Caco-2 (cell line): ENCODE measurements around the gene UTF1. TPM values are rescaled to one million over a fixed set of nuclear protein-coding genes. Genes with fewer than 3 reads are reported as not detected.

Experiments
- BruUV-seq: library from RNA; stranded (reverse); fragments of 400-500 nt; replicated peaks from 2 replicates; lab custom pipeline; 2021; lab: Mats Ljungman, UMichigan
- CTCF ChIA-PET: fragments of 300-600 bp; sonication (Branson Sonifier 250); formaldehyde crosslinking; loops from one replicate; lab custom pipeline; 2022; ENCODE audit warnings: antibody characterized with exemption; lab: Charles Lee
- POLR2A ChIA-PET: fragments of 300-600 bp; sonication (Branson Sonifier 250); formaldehyde crosslinking; loops from one replicate; lab custom pipeline; 2022; ENCODE audit warnings: antibody characterized with exemption; lab: Charles Lee
- DNase-seq, 2 experiments: peaks; one replicate each; pipeline versions ENCODE4 v3.0.0 to v3.0.0-alpha.2; 2020 to 2022
- H3K27me3 ChIP-seq: replicated peaks from 2 replicates; pipeline ENCODE4 v1.6.0; 2011; ENCODE audit warnings: low read length; ENCODE audit not compliant: control insufficient read depth, insufficient read depth
- H3K36me3 ChIP-seq: 2 replicates; pipeline ENCODE4 v1.5.1; 2011; ENCODE audit warnings: low read length; ENCODE audit not compliant: control insufficient read depth, insufficient read depth
- H3K4me1 ChIP-seq: fragments of 250-450 bp; sonication (Bioruptor Pico); 2 replicates; pipeline ENCODE4 v1.5.1; 2020; ENCODE audit warnings: mild to moderate bottlenecking
- H3K4me3 ChIP-seq: 2 replicates; pipeline ENCODE4 v1.5.1; 2011; ENCODE audit warnings: low read depth, mild to moderate bottlenecking, control low read depth, low read length
- H3K9me3 ChIP-seq: fragments of 250-450 bp; sonication (Bioruptor Pico); 2 replicates; pipeline ENCODE4 v1.5.1; 2020; ENCODE audit warnings: mild to moderate bottlenecking, moderate library complexity
- H3K27ac Mint-ChIP-seq: one replicate; pipeline ENCODE4 v1.8.0; 2022; ENCODE audit warnings: mixed read lengths; ENCODE audit not compliant: unreplicated experiment
- H3K27me3 Mint-ChIP-seq: one replicate; pipeline ENCODE4 v1.8.0; 2022; ENCODE audit warnings: mixed read lengths; ENCODE audit not compliant: insufficient read depth, unreplicated experiment
- H3K36me3 Mint-ChIP-seq: one replicate; pipeline ENCODE4 v1.8.0; 2022; ENCODE audit warnings: mild to moderate bottlenecking, mixed read lengths; ENCODE audit not compliant: insufficient read depth, unreplicated experiment
- H3K4me1 Mint-ChIP-seq: one replicate; pipeline ENCODE4 v1.8.0; 2022; ENCODE audit warnings: low read depth, mixed read lengths; ENCODE audit not compliant: unreplicated experiment
- H3K4me3 Mint-ChIP-seq: one replicate; pipeline ENCODE4 v1.8.0; 2022; ENCODE audit warnings: mild to moderate bottlenecking, moderate library complexity, mixed read lengths; ENCODE audit not compliant: unreplicated experiment
- H3K9me3 Mint-ChIP-seq: one replicate; pipeline ENCODE4 v1.8.0; 2022; ENCODE audit warnings: mixed read lengths; ENCODE audit not compliant: unreplicated experiment
- CTCF ChIP-seq, 2 experiments: fragments of 200-600 bp in 1 of 2; IDR thresholded peaks; 1 replicate in 1 of 2; 2 replicates in 1 of 2; pipeline versions ENCODE4 v1.5.1 to v1.8.0; 2011 to 2022; ENCODE audit warnings: antibody characterized with exemption in 1 of 2, control low read depth in 1 of 2, inconsistent platforms in 1 of 2, low read depth in 1 of 2, low read length in 1 of 2, mild to moderate bottlenecking in 1 of 2, moderate library complexity in 1 of 2; ENCODE audit not compliant: insufficient read depth in 1 of 2, severe bottlenecking in 1 of 2, unreplicated experiment in 1 of 2
- intact Hi-C: fragments of 100-400 bp; cut with micrococcal nuclease; formaldehyde crosslinking; loops from one replicate; pipeline ENCODE4 v1.10.0; 2022; ENCODE audit not compliant: unreplicated experiment
- total RNA-seq: library from RNA; stranded (reverse); gene quantifications from 2 replicates; pipeline ENCODE4 v1.2.3, GENCODE V29; 2022

Gene UTF1
- total RNA-seq, 1 experiment from 2014 or later = not detected

- Histone ChIP-seq H3K4me3 (no peak overlapping the region), H3K27me3 (no peaks in the 10 kb centered on the region), H3K4me1 (no peaks in the 10 kb centered on the region), H3K36me3 (no peaks in the 10 kb centered on the region), H3K9me3 (peaks cover 6% of the 10 kb centered on the region)
- BruUV-seq = no TSS peak
- no peak overlapping the region for H3K27ac Mint-ChIP-seq
- H3K4me3 Mint-ChIP-seq = no peak overlapping the region
- ChIA-PET CTCF (no interaction called here), POLR2A (no interaction called here)
- H3K27me3 Mint-ChIP-seq = peaks cover 16% of the 10 kb centered on the region
- H3K36me3 Mint-ChIP-seq = no peaks in the 10 kb centered on the region
- intact Hi-C loops = no loop called here
- TF ChIP-seq CTCF (IDR thresholded peaks at IDR 0.05; ENCODE audit: insufficient read depth in 1 of 2, low read depth in 1 of 2, low read length in 1 of 2, severe bottlenecking in 1 of 2, unreplicated experiment in 1 of 2) = no peak
- H3K9me3 Mint-ChIP-seq = peaks cover 27% of the 10 kb centered on the region
- no peaks in the 10 kb centered on the region for H3K4me1 Mint-ChIP-seq
- DNase-seq = no peak
These were observed 40.3 kb upstream of the UTF1 start for GRCh38 chr10:133189726-133190125.

GRCh38 chr10:133190225-133190624, 39.8 kb upstream of the UTF1 start:
- CTCF ChIA-PET = no interaction called here
- Mint-ChIP-seq H3K27ac (no peak overlapping the region), H3K4me1 (no peaks in the 10 kb centered on the region), H3K36me3 (no peaks in the 10 kb centered on the region), H3K9me3 (peaks cover 27% of the 10 kb centered on the region), H3K27me3 (peaks cover 19% of the 10 kb centered on the region), H3K4me3 (no peak overlapping the region)
- Histone ChIP-seq H3K4me1 (no peaks in the 10 kb centered on the region), H3K9me3 (peaks cover 8% of the 10 kb centered on the region; the same call in 1 of the 2 replicates), H3K27me3 (no peaks in the 10 kb centered on the region), H3K36me3 (no peaks in the 10 kb centered on the region), H3K4me3 (no peak overlapping the region)
- no peak for DNase-seq
- no peak for TF ChIP-seq CTCF (IDR thresholded peaks at IDR 0.05; ENCODE audit: insufficient read depth in 1 of 2, low read depth in 1 of 2, low read length in 1 of 2, severe bottlenecking in 1 of 2, unreplicated experiment in 1 of 2)
- intact Hi-C loops = no loop called here
- POLR2A ChIA-PET = no interaction called here
- no TSS peak for BruUV-seq

GRCh38 chr10:133191651-133192050, 38.4 kb upstream of the UTF1 start:
- H3K4me3 Mint-ChIP-seq = no peak overlapping the region
- no peak for TF ChIP-seq CTCF (IDR thresholded peaks at IDR 0.05; ENCODE audit: insufficient read depth in 1 of 2, low read depth in 1 of 2, low read length in 1 of 2, severe bottlenecking in 1 of 2, unreplicated experiment in 1 of 2)
- no peaks in the 10 kb centered on the region for H3K4me1 Mint-ChIP-seq
- DNase-seq = no peak
- no TSS peak for BruUV-seq
- POLR2A ChIA-PET = no interaction called here
- Histone ChIP-seq H3K4me1 (no peaks in the 10 kb centered on the region), H3K4me3 (no peak overlapping the region), H3K36me3 (no peaks in the 10 kb centered on the region), H3K9me3 (peaks cover 8% of the 10 kb centered on the region; the same call in 1 of the 2 replicates), H3K27me3 (no peaks in the 10 kb centered on the region)
- no peaks in the 10 kb centered on the region for H3K36me3 Mint-ChIP-seq
- H3K27ac Mint-ChIP-seq = no peak overlapping the region
- intact Hi-C loops = no loop called here
- CTCF ChIA-PET = no interaction called here
- peaks cover 27% of the 10 kb centered on the region for H3K9me3 Mint-ChIP-seq
- H3K27me3 Mint-ChIP-seq = peaks cover 24% of the 10 kb centered on the region
